ENCODE measurements around the gene MCRIP2.

Gene MCRIP2

GRCh38 chr16:672371-672770 lies 30.7 kb downstream of the MCRIP2 start:
- DNase-seq: no peak

GRCh38 chr16:672851-673250 lies 31.2 kb downstream of the MCRIP2 start:
- DNase-seq: no peak

DNA sequence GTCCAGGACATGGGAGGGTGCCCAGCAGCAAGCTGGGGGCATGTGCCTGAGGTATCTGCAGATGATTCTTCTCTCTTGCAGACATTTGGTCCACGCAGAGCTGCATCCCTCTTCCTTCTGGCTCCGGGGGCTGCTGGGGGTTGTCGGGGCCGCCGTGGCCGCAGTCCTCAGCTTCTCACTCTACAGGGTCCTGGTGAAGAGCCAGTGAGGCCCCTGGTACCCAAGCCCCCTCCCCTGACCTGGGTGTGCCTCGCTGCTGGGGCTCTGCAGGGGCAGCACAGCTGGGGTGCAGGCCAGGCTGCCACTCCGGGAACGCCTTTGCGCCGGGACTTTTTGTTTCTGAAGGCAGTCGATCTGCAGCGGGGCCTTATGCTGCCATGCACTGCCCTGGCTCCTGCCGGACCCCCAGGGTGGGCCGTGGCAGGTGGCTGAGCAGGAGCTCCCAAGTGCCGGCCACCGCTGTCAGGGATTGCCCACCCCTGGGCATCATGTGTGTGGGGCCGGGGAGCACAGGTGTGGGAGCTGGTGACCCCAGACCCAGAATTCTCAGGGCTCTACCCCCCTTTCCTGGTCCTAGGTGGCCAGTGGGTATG lies 31.9 kb downstream of the MCRIP2 start:
- no peak for DNase-seq

- no peak for DNase-seq
Observed at GRCh38 chr16:674214-674881, 32.7 kb downstream of the MCRIP2 start.

- no peak for DNase-seq
Observed at GRCh38 chr16:674968-675883, 33.6 kb downstream of the MCRIP2 start, which contains the start of gene RHBDL1. RHBDL1 (plus strand) TSS chr16:675671; CDS start chr16:675791, 120 bp downstream.

DNA sequence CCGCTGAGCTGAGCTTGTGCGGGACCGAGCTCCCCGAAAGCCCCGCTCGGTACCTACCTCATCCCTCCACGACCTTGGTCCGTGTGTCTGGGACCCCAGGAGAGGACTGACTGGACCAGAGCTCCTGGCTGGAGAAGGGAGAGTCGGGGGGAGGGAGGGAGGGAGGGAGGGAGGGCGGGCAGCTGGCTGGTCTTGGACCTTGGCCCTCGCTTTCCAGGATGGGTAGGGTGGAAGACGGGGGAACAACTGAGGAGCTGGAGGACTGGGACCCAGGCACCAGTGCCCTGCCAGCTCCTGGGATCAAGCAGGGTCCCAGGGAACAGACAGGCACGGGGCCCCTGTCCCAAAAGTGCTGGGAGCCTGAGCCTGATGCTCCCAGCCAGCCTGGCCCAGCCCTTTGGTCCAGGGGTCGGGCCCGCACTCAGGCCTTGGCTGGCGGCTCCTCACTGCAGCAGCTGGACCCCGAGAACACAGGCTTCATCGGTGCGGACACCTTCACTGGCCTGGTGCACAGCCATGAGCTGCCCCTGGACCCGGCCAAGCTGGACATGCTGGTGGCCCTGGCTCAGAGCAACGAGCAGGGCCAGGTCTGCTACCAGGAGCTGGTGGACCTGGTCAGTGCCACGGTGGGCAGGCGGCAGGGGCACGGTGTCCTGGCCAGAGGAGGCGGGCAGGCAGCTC lies 34.4 kb downstream of the MCRIP2 start:
- DNase-seq: no peak

- DNase-seq: no peak
Observed at GRCh38 chr16:676565-676902, 34.9 kb downstream of the MCRIP2 start.

DNA sequence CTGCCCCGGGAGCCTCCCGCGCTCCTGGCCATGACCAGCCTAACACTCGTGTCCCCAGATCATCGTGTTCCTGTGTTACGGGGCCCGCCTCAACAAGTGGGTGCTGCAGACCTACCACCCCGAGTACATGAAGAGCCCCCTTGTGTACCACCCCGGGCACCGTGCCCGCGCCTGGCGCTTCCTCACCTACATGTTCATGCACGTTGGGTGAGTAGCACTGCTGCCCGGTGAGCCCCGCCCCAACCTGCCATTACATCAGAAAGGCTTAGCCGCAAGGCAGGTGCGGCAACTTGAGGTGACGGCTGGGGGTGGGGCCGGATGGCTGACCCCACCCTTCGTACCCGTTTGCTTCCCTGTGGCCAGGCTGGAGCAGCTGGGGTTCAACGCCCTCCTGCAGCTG lies 35.3 kb downstream of the MCRIP2 start:
- no peak for DNase-seq

- DNase-seq: no peak
Observed at GRCh38 chr16:677316-678190, 35.9 kb downstream of the MCRIP2 start.

DNA sequence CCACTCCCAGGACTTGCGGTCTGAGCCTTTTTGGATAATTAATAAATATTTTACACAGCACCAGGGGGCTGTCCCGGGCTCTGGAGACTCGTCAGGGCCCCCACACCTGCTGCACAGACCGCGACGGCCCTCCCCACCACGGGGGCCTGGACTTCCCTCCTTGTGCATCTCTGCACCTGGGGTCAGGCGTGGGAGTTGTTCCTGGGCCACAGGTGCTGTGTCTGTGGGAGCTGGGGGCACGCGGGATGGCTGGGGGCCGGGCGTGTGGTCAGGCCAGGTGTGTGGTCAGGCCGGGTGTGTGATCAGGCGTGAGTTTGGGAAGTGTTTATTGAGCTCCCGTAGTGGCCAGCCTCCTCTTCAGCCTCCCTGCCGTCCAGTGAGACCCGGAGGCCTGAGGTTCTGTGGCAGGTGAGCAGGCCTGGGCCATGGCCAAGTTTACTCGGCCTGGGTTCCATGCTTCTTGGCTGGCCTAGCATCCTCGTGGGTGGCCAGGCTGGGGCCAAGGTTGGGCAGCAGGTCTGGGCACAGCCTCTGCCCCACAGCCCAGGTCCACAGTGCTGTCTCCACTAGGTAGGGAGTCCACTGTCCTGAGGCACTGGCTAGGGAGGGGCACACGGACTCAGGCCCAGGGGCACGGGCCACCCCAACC lies 36.7 kb downstream of the MCRIP2 start:
- DNase-seq: no peak

GRCh38 chr16:678858-679813 lies 37.5 kb downstream of the MCRIP2 start:
- DNase-seq: peak; percentile 44

DNA sequence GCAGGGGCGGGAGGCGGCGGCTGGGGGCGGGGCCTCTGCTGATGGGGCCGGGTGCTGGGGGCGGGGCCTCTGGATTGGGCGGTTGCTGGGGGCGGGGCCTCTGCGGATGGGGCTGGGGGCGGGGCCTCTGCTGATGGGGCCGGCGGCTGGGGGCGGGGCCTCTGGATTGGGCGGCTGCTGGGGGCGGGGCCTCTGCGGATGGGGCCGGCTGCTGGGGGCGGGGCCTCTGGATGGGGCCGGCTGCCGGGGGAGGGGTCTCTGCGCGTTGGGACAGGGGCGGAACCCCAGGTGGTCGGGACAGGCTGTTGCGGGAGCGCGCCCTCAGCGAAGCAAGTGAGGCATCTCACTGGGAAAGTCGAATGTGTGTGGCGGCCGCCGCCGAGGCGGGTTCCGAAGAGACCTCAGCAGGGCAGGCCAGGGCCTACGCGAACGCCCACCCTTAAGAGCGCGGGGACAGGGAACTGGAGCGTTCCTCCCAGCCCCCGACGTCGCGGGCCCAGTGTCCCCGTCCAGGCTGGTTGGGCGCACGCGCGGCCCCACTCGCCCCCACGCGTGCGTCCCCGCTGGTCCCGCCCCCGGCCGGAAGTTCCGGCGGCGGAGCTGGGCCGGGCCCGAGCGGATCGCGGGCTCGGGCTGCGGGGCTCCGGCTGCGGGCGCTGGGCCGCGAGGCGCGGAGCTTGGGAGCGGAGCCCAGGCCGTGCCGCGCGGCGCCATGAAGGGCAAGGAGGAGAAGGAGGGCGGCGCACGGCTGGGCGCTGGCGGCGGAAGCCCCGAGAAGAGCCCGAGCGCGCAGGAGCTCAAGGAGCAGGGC lies 38.4 kb downstream of the MCRIP2 start, which contains the start of gene STUB1:
Gene STUB1, plus strand, starts transcription at position 597 of the 811 bp plus-strand sequence. Its CDS starts 116 bp downstream, at position 713.
- DNase-seq: peak; percentile 91

GRCh38 chr16:680625-680945 lies 39.0 kb downstream of the MCRIP2 start:
- no peak for DNase-seq

DNA sequence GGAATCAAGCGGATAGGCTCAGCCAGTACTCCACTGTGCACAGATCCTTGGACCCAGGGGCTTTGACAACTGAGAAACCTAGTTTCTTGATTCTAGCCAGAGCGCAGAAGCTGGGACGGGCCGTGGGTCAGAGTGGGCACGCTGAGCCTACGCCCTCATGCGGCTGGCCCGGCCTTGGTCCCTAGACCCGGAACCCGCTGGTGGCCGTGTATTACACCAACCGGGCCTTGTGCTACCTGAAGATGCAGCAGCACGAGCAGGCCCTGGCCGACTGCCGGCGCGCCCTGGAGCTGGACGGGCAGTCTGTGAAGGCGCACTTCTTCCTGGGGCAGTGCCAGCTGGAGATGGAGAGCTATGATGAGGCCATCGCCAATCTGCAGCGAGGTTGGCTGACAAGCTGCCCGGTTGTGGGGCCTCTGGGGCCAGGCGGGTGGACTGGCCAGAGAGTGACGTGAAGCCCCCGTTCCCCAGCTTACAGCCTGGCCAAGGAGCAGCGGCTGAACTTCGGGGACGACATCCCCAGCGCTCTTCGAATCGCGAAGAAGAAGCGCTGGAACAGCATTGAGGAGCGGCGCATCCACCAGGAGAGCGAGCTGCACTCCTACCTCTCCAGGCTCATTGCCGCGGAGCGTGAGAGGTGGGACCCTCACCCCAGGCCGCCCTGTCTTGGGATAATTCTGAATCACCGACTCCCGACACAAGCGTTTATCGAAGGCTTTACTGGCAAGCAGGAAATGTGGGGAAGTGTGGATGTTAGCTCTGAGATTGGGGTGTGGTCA lies 39.5 kb downstream of the MCRIP2 start:
- no peak for DNase-seq

DNA sequence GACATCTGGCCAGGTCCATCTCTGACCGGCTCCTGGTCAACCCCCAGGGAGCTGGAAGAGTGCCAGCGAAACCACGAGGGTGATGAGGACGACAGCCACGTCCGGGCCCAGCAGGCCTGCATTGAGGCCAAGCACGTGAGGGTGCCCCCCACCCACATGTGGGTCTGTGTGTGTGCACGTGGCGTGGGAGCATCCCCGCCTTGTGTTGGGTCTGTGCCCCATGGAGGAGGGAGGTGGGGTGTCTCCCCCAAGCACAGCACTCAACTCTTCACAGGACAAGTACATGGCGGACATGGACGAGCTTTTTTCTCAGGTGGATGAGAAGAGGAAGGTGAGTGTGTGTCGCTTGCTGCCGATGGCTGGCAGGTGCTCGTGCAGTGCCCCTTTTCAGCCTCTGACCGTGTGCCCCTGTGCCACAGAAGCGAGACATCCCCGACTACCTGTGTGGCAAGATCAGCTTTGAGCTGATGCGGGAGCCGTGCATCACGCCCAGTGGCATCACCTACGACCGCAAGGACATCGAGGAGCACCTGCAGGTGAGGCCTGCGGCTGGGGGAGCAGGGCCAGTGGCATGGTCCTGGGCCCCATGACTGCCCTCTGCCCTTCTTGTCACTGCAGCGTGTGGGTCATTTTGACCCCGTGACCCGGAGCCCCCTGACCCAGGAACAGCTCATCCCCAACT lies 40.3 kb downstream of the MCRIP2 start:
- DNase-seq: no peak

GRCh38 chr16:682493-683395 lies 41.1 kb downstream of the MCRIP2 start:
- no peak for DNase-seq

Measured in effector CD8-positive, alpha-beta T cell (primary cell).